Activated T-helper 2 cell treated with anti-CD3 and anti-CD28 coated beads, Interferon-gamma antibody, Interleukin-2, Interleukin-4, amounts not matched to agents 10 μg/mL and 5 μg/mL and 100 μg/mL, durations not matched to agents 14 hours and 24 hours and 36 hours (primary cell): Measurements from ENCODE around the gene LACTBL1. TPM values are rescaled to one million over a fixed set of nuclear protein-coding genes. Genes with fewer than 3 reads are reported as not detected.

ENCODE experiments used
- DNase-seq: peaks from one replicate; pipeline ENCODE4 v3.0.0; 2021; ENCODE audit warnings: low spot score
- H3K27ac Mint-ChIP-seq: one replicate; pipeline ENCODE4 v1.8.0; 2021; ENCODE audit warnings: mixed read lengths
- H3K27me3 Mint-ChIP-seq: one replicate; pipeline ENCODE4 v1.8.0; 2021; ENCODE audit warnings: low read depth, mixed read lengths
- H3K36me3 Mint-ChIP-seq: one replicate; pipeline ENCODE4 v1.8.0; 2021; ENCODE audit warnings: low read depth, mixed read lengths
- H3K4me1 Mint-ChIP-seq: one replicate; pipeline ENCODE4 v1.8.0; 2021; ENCODE audit warnings: low read depth, mixed read lengths
- H3K4me3 Mint-ChIP-seq: one replicate; pipeline ENCODE4 v1.8.0; 2021; ENCODE audit warnings: low read depth, mild to moderate bottlenecking, moderate library complexity, mixed read lengths
- H3K9me3 Mint-ChIP-seq: one replicate; pipeline ENCODE4 v1.8.0; 2021; ENCODE audit warnings: mixed read lengths
- intact Hi-C: fragments of 100-400 bp; cut with micrococcal nuclease; formaldehyde crosslinking; loops from one replicate; pipeline ENCODE4 v1.15.1; 2023
- total RNA-seq: library from RNA; stranded (reverse); gene quantifications from 2 replicates; pipeline ENCODE4 v1.2.3, GENCODE V29; 2022

LACTBL1 gene
- total RNA-seq, 1 donor from 2014 or later: not detected

GRCh38 chr1:22912311-22912710 is 60.4 kb downstream of the LACTBL1 start:
- intact Hi-C loops: no loop called here
- Mint-ChIP-seq H3K36me3 (no peaks in the 10 kb centered on the region), H3K4me3 (no peak overlapping the region), H3K27ac (no peak overlapping the region), H3K27me3 (no peaks in the 10 kb centered on the region), H3K4me1 (no peaks in the 10 kb centered on the region), H3K9me3 (no peaks in the 10 kb centered on the region)
- DNase-seq: no peak

- intact Hi-C loops: no loop called here
- H3K4me1 Mint-ChIP-seq: no peaks in the 10 kb centered on the region
- no peaks in the 10 kb centered on the region for H3K36me3 Mint-ChIP-seq
- no peak overlapping the region for H3K27ac Mint-ChIP-seq
- H3K27me3 Mint-ChIP-seq: no peaks in the 10 kb centered on the region
- no peak for DNase-seq
- no peak overlapping the region for H3K4me3 Mint-ChIP-seq
- no peaks in the 10 kb centered on the region for H3K9me3 Mint-ChIP-seq
These were observed 61.5 kb downstream of the LACTBL1 start for GRCh38 chr1:22910986-22911651.

DNA sequence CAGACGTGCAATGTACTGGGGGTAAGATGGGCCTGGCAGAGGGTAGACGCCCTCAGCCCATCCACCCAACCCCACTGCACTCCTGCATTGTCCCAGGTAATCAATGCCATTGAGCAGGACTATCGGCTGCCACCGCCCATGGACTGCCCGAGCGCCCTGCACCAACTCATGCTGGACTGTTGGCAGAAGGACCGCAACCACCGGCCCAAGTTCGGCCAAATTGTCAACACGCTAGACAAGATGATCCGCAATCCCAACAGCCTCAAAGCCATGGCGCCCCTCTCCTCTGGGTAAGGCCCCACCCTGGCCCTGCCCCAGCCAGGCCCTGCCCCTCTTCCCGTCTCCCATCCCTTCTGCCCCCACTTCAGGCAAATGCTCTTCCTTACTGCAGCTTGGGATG is 62.4 kb downstream of the LACTBL1 start:
- Mint-ChIP-seq H3K36me3 (no peaks in the 10 kb centered on the region), H3K27ac (no peak overlapping the region), H3K9me3 (no peaks in the 10 kb centered on the region), H3K4me3 (no peak overlapping the region), H3K4me1 (no peaks in the 10 kb centered on the region), H3K27me3 (no peaks in the 10 kb centered on the region)
- no peak for DNase-seq
- intact Hi-C loops: no loop called here

GRCh38 chr1:22908880-22909426 is 63.7 kb downstream of the LACTBL1 start:
- Mint-ChIP-seq H3K9me3 (no peaks in the 10 kb centered on the region), H3K27ac (no peak overlapping the region), H3K36me3 (no peaks in the 10 kb centered on the region), H3K4me3 (no peak overlapping the region), H3K4me1 (no peaks in the 10 kb centered on the region), H3K27me3 (no peaks in the 10 kb centered on the region)
- no peak for DNase-seq
- intact Hi-C loops: no loop called here

GRCh38 chr1:22907528-22907927 is 65.1 kb downstream of the LACTBL1 start:
- intact Hi-C loops: no loop called here
- Mint-ChIP-seq H3K27me3 (peaks cover 4% of the 10 kb centered on the region), H3K4me3 (no peak overlapping the region), H3K36me3 (no peaks in the 10 kb centered on the region), H3K27ac (no peak overlapping the region), H3K4me1 (no peaks in the 10 kb centered on the region), H3K9me3 (no peaks in the 10 kb centered on the region)
- no peak for DNase-seq

GRCh38 chr1:22906968-22907367 is 65.7 kb downstream of the LACTBL1 start:
- no peaks in the 10 kb centered on the region for H3K9me3 Mint-ChIP-seq
- no peak overlapping the region for H3K27ac Mint-ChIP-seq
- no peaks in the 10 kb centered on the region for H3K36me3 Mint-ChIP-seq
- intact Hi-C loops: no loop called here
- H3K27me3 Mint-ChIP-seq: peaks cover 6% of the 10 kb centered on the region
- H3K4me1 Mint-ChIP-seq: no peaks in the 10 kb centered on the region
- DNase-seq: no peak
- no peak overlapping the region for H3K4me3 Mint-ChIP-seq

DNA sequence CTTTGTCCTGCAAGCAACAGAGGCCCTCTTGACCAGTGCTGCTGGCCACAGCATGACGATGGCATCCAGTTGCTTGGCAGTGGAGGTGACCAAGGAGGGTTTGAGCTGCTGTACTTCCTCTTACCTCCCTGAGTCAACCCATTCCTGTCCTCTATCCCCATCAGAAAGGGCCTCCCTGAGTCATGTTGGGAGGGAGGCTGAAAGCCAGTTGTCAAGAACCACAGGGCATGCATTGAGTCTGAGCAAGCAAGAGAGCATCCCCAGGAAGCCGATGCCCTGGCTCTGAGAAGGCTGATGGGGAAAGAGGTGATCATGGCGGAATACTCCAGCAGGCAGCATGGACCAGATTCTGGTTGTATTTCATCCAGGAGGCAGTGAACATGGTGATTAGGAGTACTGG is 69.6 kb downstream of the LACTBL1 start:
- Mint-ChIP-seq H3K27me3 (peaks cover 8% of the 10 kb centered on the region), H3K36me3 (no peaks in the 10 kb centered on the region), H3K4me1 (no peaks in the 10 kb centered on the region), H3K4me3 (no peak overlapping the region), H3K9me3 (no peaks in the 10 kb centered on the region), H3K27ac (no peak overlapping the region)
- intact Hi-C loops: no loop called here
- no peak for DNase-seq

Other genes with a start within 250 kb of the LACTBL1 start
- gene TEX46, start 43.0 kb upstream of the LACTBL1 start, total RNA-seq: not detected in 2 replicates
- 76.6 and 77.8 TPM in 2 replicates for gene KDM1A, start 46.6 kb upstream of the LACTBL1 start, total RNA-seq
- gene LUZP1, start 196.0 kb upstream of the LACTBL1 start, total RNA-seq: 19.7 and 21.6 TPM in 2 replicates
- gene HTR1D, start 244.6 kb upstream of the LACTBL1 start, total RNA-seq: not detected in 2 replicates